ENCODE measurements around the gene ARMC2. TPM values are rescaled to one million over a fixed set of nuclear protein-coding genes. Genes with fewer than 3 reads are reported as not detected.

ARMC2 gene
- total and polyA plus RNA-seq, 2 donors (not counting 1 experiment from before 2014, with no cell fraction given), result 4.8 to 9.9 TPM

DNA sequence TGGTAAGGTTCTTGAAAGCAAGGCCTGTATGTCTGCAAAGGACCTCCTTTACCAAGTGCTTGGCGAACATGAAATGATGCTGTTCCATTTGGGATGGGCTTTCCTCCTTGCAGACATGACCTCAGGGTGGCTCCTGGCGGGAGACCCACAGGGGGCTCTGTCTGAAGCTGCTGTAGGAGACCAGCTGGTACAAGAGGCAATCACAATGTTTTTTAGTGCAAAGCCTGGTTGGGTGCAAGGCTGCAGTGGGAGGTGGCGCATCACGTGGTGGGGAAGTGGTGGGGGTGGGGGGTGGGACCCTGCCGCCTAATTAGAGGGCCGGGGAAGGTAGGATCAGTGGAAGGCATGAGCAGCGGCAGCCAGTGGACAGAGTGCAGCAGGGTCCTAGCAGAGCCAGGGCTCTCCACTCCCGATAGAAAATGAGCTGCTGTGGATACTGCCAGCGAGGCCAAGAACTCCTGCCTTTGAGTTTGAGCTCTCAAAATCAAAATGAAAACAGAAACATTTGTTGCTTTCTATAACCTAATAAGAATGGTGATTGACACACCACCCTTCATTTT lies 9.1 kb upstream of the ARMC2 start:
- no peak overlapping the region for H3K4me2 ChIP-seq (replicated peaks; ENCODE audit: low read depth, low read length, poor library complexity, severe bottlenecking)
- ChIA-PET POLR2A (no interaction called here), CTCF (interaction anchor here (0.6 to 5.9 kb wide), 5 partner anchors 11 to 297 kb away, joined by 3 to 107 read pairs (median 3); no protein-coding TSS in a partner anchor)
- peaks cover 17 to 20% of the 10 kb centered on the region in 2 donors for H3K4me1 ChIP-seq (ENCODE audit: control insufficient read depth in 2 of 2, insufficient read depth in 2 of 2, low read length in 2 of 2)
- ATAC-seq (ENCODE audit: low read depth) (no peak), DNase-seq (no peak)
- H3K27ac ChIP-seq (ENCODE audit: low read length in 2 of 2), result no peak overlapping the region
- H3K27ac Mint-ChIP-seq, result peak overlapping the region; percentile 7
- H3K4me3 ChIP-seq (ENCODE audit: control extremely low read depth in 1 of 5, extremely low read depth in 1 of 5, insufficient read depth in 1 of 5, low read depth in 2 of 5, low read length in 4 of 5), result no peak overlapping the region
- TF ChIP-seq EZH2 (IDR thresholded peaks at IDR 0.05; ENCODE audit: borderline replicate concordance, insufficient read depth, low read depth, low read length, poor library complexity, severe bottlenecking), result no peak
- TF ChIP-seq, protein P1, sequence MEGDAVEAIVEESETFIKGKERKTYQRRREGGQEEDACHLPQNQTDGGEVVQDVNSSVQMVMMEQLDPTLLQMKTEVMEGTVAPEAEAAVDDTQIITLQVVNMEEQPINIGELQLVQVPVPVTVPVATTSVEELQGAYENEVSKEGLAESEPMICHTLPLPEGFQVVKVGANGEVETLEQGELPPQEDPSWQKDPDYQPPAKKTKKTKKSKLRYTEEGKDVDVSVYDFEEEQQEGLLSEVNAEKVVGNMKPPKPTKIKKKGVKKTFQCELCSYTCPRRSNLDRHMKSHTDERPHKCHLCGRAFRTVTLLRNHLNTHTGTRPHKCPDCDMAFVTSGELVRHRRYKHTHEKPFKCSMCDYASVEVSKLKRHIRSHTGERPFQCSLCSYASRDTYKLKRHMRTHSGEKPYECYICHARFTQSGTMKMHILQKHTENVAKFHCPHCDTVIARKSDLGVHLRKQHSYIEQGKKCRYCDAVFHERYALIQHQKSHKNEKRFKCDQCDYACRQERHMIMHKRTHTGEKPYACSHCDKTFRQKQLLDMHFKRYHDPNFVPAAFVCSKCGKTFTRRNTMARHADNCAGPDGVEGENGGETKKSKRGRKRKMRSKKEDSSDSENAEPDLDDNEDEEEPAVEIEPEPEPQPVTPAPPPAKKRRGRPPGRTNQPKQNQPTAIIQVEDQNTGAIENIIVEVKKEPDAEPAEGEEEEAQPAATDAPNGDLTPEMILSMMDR (IDR thresholded peaks at IDR 0.05), result no peak
- peaks cover 27% of the 10 kb centered on the region for H3K27me3 Mint-ChIP-seq
- H3K27me3 ChIP-seq (replicated peaks in 1 of 4; ENCODE audit: control extremely low read depth in 1 of 4, control insufficient read depth in 3 of 4, insufficient read depth in 4 of 4, low read length in 3 of 4), result peaks cover 0 to 13% (median 3%) of the 10 kb centered on the region in 4 experiments
- H3K9ac ChIP-seq (ENCODE audit: low read length), result no peak overlapping the region
- no peaks in the 10 kb centered on the region for H4K20me1 ChIP-seq (ENCODE audit: control insufficient read depth, insufficient read depth, low read length, poor library complexity, severe bottlenecking)
- peaks cover 31% of the 10 kb centered on the region for H3K4me1 Mint-ChIP-seq
- H2AFZ ChIP-seq (ENCODE audit: insufficient read depth, low read depth, low read length, poor library complexity, severe bottlenecking), result no peak overlapping the region
- no peaks in the 10 kb centered on the region for H3K9me3 Mint-ChIP-seq (ENCODE audit: insufficient read depth)
- H3K4me3 Mint-ChIP-seq, result no peak overlapping the region
- H3K9me3 ChIP-seq (ENCODE audit: control extremely low read depth in 1 of 3, control insufficient read depth in 2 of 3, insufficient read depth in 1 of 3, low read length in 2 of 3), result no peaks in the 10 kb centered on the region
- H3K79me2 ChIP-seq (ENCODE audit: control insufficient read depth, insufficient read depth, low read length), result no peaks in the 10 kb centered on the region
- no peaks in the 10 kb centered on the region for H3K36me3 ChIP-seq (replicated peaks in 1 of 2; ENCODE audit: control extremely low read depth in 1 of 2, control insufficient read depth in 1 of 2, extremely low read depth in 1 of 2, insufficient read depth in 2 of 2, low read length in 1 of 2)
- intact Hi-C loops (cut with micrococcal nuclease), result no loop called here
- WGBS (ENCODE audit: insufficient coverage), result 88% methylated on average over 3 of the region's 9 CpGs

DNA sequence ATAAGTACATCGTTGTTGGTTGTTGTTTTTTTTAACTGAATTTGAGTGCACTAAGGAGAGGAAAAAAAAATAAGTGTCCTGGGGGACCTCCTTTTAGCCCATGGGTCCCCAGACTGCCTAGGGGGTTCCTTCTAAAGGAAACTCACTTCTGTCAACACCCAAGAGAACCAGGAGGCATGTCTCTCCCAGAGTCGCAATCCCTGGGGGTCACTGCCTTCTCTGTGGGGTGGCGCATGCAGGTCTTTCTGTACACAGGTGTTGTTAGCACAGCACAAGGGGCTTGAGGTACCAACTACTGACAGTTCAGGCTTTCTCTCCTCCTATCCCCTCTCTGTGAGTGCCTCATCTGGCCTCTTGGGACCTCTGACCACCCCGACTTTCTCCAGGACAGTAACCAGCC lies 7.3 kb upstream of the ARMC2 start:
- no peak for ATAC-seq (ENCODE audit: low read depth)
- H2AFZ ChIP-seq (ENCODE audit: insufficient read depth, low read depth, low read length, poor library complexity, severe bottlenecking), result peak overlapping the region; percentile 3
- no peaks in the 10 kb centered on the region for H3K36me3 ChIP-seq (replicated peaks in 1 of 2; ENCODE audit: control extremely low read depth in 1 of 2, control insufficient read depth in 1 of 2, extremely low read depth in 1 of 2, insufficient read depth in 2 of 2, low read length in 1 of 2)
- DNase-seq, result no peak
- peaks cover 17 to 20% of the 10 kb centered on the region in 2 donors for H3K4me1 ChIP-seq (ENCODE audit: control insufficient read depth in 2 of 2, insufficient read depth in 2 of 2, low read length in 2 of 2)
- no peak overlapping the region for H3K4me2 ChIP-seq (replicated peaks; ENCODE audit: low read depth, low read length, poor library complexity, severe bottlenecking)
- H3K9me3 ChIP-seq (ENCODE audit: control extremely low read depth in 1 of 3, control insufficient read depth in 2 of 3, insufficient read depth in 1 of 3, low read length in 2 of 3), result no peaks in the 10 kb centered on the region
- intact Hi-C loops (cut with micrococcal nuclease), result no loop called here
- ChIA-PET CTCF (interaction anchor here (1.7 kb wide), 1 partner anchor 299 kb away, joined by 6 read pairs; no protein-coding TSS in a partner anchor), POLR2A (no interaction called here)
- H3K4me3 Mint-ChIP-seq, result no peak overlapping the region
- H3K9me3 Mint-ChIP-seq (ENCODE audit: insufficient read depth), result no peaks in the 10 kb centered on the region
- H3K9ac ChIP-seq (ENCODE audit: low read length), result no peak overlapping the region
- WGBS (ENCODE audit: insufficient coverage), result 62% methylated on average over 3 of the region's 4 CpGs
- H3K27me3 ChIP-seq (replicated peaks in 1 of 4; ENCODE audit: control extremely low read depth in 1 of 4, control insufficient read depth in 3 of 4, insufficient read depth in 4 of 4, low read length in 3 of 4), result peaks cover 0 to 13% (median 3%) of the 10 kb centered on the region in 4 experiments
- peaks cover 24% of the 10 kb centered on the region for H3K27me3 Mint-ChIP-seq
- no peak overlapping the region for H3K4me3 ChIP-seq (ENCODE audit: control extremely low read depth in 1 of 5, extremely low read depth in 1 of 5, insufficient read depth in 1 of 5, low read depth in 2 of 5, low read length in 4 of 5)
- no peaks in the 10 kb centered on the region for H3K79me2 ChIP-seq (ENCODE audit: control insufficient read depth, insufficient read depth, low read length)
- no peak overlapping the region for H3K27ac Mint-ChIP-seq
- TF ChIP-seq, protein P1 (IDR thresholded peaks at IDR 0.05), result no peak
- no peak for TF ChIP-seq EZH2 (IDR thresholded peaks at IDR 0.05; ENCODE audit: borderline replicate concordance, insufficient read depth, low read depth, low read length, poor library complexity, severe bottlenecking)
- H3K4me1 Mint-ChIP-seq, result peaks cover 29% of the 10 kb centered on the region
- H4K20me1 ChIP-seq (ENCODE audit: control insufficient read depth, insufficient read depth, low read length, poor library complexity, severe bottlenecking), result no peaks in the 10 kb centered on the region
- no peak overlapping the region for H3K27ac ChIP-seq (ENCODE audit: low read length in 2 of 2)

Measured in B cell (primary cell).